Medulla oblongata (tissue), 1 donor: Measurements from ENCODE around the gene SUSD5.
"Not testable (repeated sequence)": the region's sequence is repeated elsewhere in the genome, so short reads cannot be mapped to it uniquely, and the experiment has no call there.

Experiments used
- DNase-seq: peaks from one replicate; pipeline ENCODE4 v3.0.0-alpha.2; 2015; ENCODE audit errors: extremely low spot score

SUSD5 gene

GRCh38 chr3:33194303-33194702, 24.3 kb downstream of the SUSD5 start:
- DNase-seq, result no peak

- no peak for DNase-seq
Measured at GRCh38 chr3:33187368-33187634, 31.3 kb downstream of the SUSD5 start.

- no peak for DNase-seq
Measured at GRCh38 chr3:33186524-33187367, 31.9 kb downstream of the SUSD5 start.

GRCh38 chr3:33184863-33185262, 33.7 kb downstream of the SUSD5 start:
- DNase-seq, result no peak

- DNase-seq, result not testable (repeated sequence)
Measured at GRCh38 chr3:33181641-33182040, 37.0 kb downstream of the SUSD5 start.

- DNase-seq, result no peak
Measured at GRCh38 chr3:33181229-33181628, 37.4 kb downstream of the SUSD5 start.

- DNase-seq, result no peak
Measured at GRCh38 chr3:33179132-33179531, 39.5 kb downstream of the SUSD5 start.

GRCh38 chr3:33174711-33175414, 43.7 kb downstream of the SUSD5 start:
- no peak for DNase-seq

GRCh38 chr3:33174095-33174494, 44.5 kb downstream of the SUSD5 start:
- no peak for DNase-seq

GRCh38 chr3:33173672-33174071, 44.9 kb downstream of the SUSD5 start:
- DNase-seq, result no peak

GRCh38 chr3:33173103-33173502, 45.5 kb downstream of the SUSD5 start:
- no peak for DNase-seq

- no peak for DNase-seq
Measured at GRCh38 chr3:33171580-33171979, 47.0 kb downstream of the SUSD5 start.

GRCh38 chr3:33170531-33170930, 48.1 kb downstream of the SUSD5 start:
- no peak for DNase-seq

GRCh38 chr3:33167716-33168336, 50.8 kb downstream of the SUSD5 start:
- no peak for DNase-seq

- DNase-seq, result no peak
Measured at GRCh38 chr3:33167284-33167683, 51.3 kb downstream of the SUSD5 start.

GRCh38 chr3:33166095-33166494, 52.5 kb downstream of the SUSD5 start:
- no peak for DNase-seq

GRCh38 chr3:33165372-33165771, 53.2 kb downstream of the SUSD5 start:
- DNase-seq, result no peak

- not testable (repeated sequence) for DNase-seq
Measured at GRCh38 chr3:33162621-33163020, 56.0 kb downstream of the SUSD5 start.

GRCh38 chr3:33159981-33160380, 58.6 kb downstream of the SUSD5 start:
- no peak for DNase-seq

- no peak for DNase-seq
Measured at GRCh38 chr3:33159234-33159633, 59.4 kb downstream of the SUSD5 start.

- no peak for DNase-seq
Measured at GRCh38 chr3:33155301-33155700, 63.3 kb downstream of the SUSD5 start.

- DNase-seq, result no peak
Measured at GRCh38 chr3:33153782-33154181, 64.8 kb downstream of the SUSD5 start.
